Measurements from ENCODE around the gene TPRG1L. TPM values are rescaled to one million over a fixed set of nuclear protein-coding genes. Genes with fewer than 3 reads are reported as not detected.

Gene TPRG1L
- total RNA-seq, 3 donors from 2014 or later (not counting 1 experiment from before 2014, with no cell fraction given): 36.2 to 46.7 (median 37.9) TPM

GRCh38 chr1:3604997-3605823 is 19.6 kb upstream of the TPRG1L start:
- ATAC-seq (no peak), DNase-seq (no peak)
- Mint-ChIP-seq H3K4me1 (peaks cover 0 to 1% of the 10 kb centered on the region in 2 donors), H3K27ac (no peak overlapping the region), H3K9me3 (no peaks in the 10 kb centered on the region), H3K27me3 (ENCODE audit: low read depth in 2 of 2) (peaks cover 0 to 3% of the 10 kb centered on the region in 2 donors), H3K36me3 (no peaks in the 10 kb centered on the region), H3K4me3 (no peak overlapping the region)
- H3K4me1 ChIP-seq (ENCODE audit: control insufficient read depth, insufficient read depth, low read length): peaks cover 4% of the 10 kb centered on the region
- no peaks in the 10 kb centered on the region for H3K27me3 ChIP-seq (ENCODE audit: control insufficient read depth, insufficient read depth, low read length)
- WGBS (ENCODE audit: insufficient coverage): 94% methylated on average over 7 of the region's 7 CpGs
- no peak for TF ChIP-seq CTCF (IDR thresholded peaks at IDR 0.05)
- no peaks in the 10 kb centered on the region for H3K9me3 ChIP-seq (ENCODE audit: control insufficient read depth, insufficient read depth, low read length)
- no peak overlapping the region for H3K27ac ChIP-seq (ENCODE audit: low read length)
- H3K4me3 ChIP-seq (ENCODE audit: low read length): no peak overlapping the region
- H3K36me3 ChIP-seq (ENCODE audit: control insufficient read depth, insufficient read depth, low read length): no peaks in the 10 kb centered on the region
- intact Hi-C loops (cut with micrococcal nuclease): no loop called here

DNA sequence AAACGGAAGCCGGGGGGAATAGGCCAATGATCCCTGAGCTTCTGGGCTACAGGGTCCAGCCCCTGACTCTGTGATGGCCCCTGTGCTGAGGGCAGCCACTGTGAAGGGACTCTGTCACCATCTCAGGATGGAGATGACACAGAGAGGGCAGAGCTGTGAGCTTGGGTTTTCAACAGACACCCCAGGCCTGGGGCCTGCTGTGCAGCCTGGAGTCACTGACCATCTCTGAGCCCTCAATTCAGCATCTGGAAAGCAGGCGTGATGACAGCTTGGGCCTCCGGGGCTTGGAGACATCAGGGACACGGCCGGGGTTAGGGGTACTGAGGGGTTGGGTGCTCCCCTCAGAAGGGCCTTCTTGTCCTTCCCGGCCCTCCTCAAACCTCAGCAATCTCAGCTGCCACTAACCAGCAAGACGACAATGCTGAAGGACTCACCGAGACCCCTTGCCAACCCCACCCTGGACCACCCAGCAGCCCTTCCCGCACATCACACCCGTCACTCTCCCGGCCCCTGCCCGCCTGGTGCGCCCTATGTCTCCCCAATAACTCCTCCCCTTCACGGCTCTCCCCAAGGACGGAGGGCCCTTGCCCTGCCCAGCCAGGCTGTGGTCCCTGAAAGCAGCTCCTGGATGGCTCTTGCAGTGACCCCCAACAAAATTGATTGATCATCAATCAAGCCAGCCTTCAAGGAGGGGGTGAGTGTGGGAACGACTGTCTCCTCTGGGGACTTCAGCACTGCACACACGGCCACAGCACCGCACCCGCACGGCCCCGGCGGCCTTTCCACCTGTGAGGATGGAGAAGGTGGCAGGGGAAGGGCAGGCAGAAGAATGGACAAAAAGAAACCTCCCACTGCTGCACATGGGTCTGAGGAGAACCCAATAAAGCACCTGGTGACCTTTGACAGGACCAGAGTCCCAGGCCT is 17.8 kb upstream of the TPRG1L start:
- Histone ChIP-seq H3K27ac (ENCODE audit: low read length) (no peak overlapping the region), H3K27me3 (ENCODE audit: control insufficient read depth, insufficient read depth, low read length) (peaks cover 4% of the 10 kb centered on the region), H3K4me1 (ENCODE audit: control insufficient read depth, insufficient read depth, low read length) (peaks cover 11% of the 10 kb centered on the region), H3K36me3 (ENCODE audit: control insufficient read depth, insufficient read depth, low read length) (no peaks in the 10 kb centered on the region), H3K9me3 (ENCODE audit: control insufficient read depth, insufficient read depth, low read length) (no peaks in the 10 kb centered on the region), H3K4me3 (ENCODE audit: low read length) (no peak overlapping the region)
- no peaks in the 10 kb centered on the region for H3K36me3 Mint-ChIP-seq
- H3K4me1 Mint-ChIP-seq: peaks cover 4 to 6% of the 10 kb centered on the region in 2 donors
- DNase-seq (no peak), ATAC-seq (no peak)
- WGBS (ENCODE audit: insufficient coverage): 91% methylated on average over 19 of the region's 23 CpGs
- H3K27me3 Mint-ChIP-seq (ENCODE audit: low read depth in 2 of 2): peaks cover 0 to 12% of the 10 kb centered on the region in 2 donors
- intact Hi-C loops (cut with micrococcal nuclease): no loop called here
- no peak overlapping the region for H3K27ac Mint-ChIP-seq
- H3K9me3 Mint-ChIP-seq: no peaks in the 10 kb centered on the region
- no peak for TF ChIP-seq CTCF (IDR thresholded peaks at IDR 0.05)
- no peak overlapping the region for H3K4me3 Mint-ChIP-seq

DNA sequence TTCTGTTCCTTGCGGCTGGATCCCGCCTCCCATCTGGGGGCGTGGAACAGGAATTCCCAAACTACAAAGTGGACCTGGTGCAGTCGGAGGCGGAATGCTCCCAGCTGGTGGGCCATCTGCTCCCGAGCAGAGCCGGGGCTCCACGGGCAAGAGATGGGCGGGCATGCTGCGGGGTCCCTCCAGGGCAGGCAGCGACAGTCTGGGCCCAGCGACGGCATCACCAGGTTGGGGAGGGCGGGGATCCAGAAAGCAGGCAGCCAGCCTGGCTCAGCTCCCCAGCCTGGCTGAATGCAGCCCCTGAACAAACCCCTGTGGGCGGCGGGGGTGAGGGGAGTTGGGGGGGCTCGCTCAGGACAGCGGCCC is 17.1 kb upstream of the TPRG1L start:
- H3K9me3 Mint-ChIP-seq: no peaks in the 10 kb centered on the region
- 92% methylated on average over 18 of the region's 18 CpGs for WGBS (ENCODE audit: insufficient coverage)
- no peak overlapping the region for H3K4me3 Mint-ChIP-seq
- ATAC-seq (no peak), DNase-seq (no peak)
- Histone ChIP-seq H3K36me3 (ENCODE audit: control insufficient read depth, insufficient read depth, low read length) (no peaks in the 10 kb centered on the region), H3K27ac (ENCODE audit: low read length) (no peak overlapping the region), H3K27me3 (ENCODE audit: control insufficient read depth, insufficient read depth, low read length) (peaks cover 5% of the 10 kb centered on the region), H3K9me3 (ENCODE audit: control insufficient read depth, insufficient read depth, low read length) (no peaks in the 10 kb centered on the region), H3K4me3 (ENCODE audit: low read length) (no peak overlapping the region), H3K4me1 (ENCODE audit: control insufficient read depth, insufficient read depth, low read length) (peaks cover 12% of the 10 kb centered on the region)
- no peaks in the 10 kb centered on the region for H3K36me3 Mint-ChIP-seq
- no peak for TF ChIP-seq CTCF (IDR thresholded peaks at IDR 0.05)
- H3K27ac Mint-ChIP-seq: no peak overlapping the region
- H3K4me1 Mint-ChIP-seq: peaks cover 4 to 7% of the 10 kb centered on the region in 2 donors
- peaks cover 0 to 14% of the 10 kb centered on the region in 2 donors for H3K27me3 Mint-ChIP-seq (ENCODE audit: low read depth in 2 of 2)
- intact Hi-C loops (cut with micrococcal nuclease): no loop called here

All from natural killer cell (primary cell).